ENCODE measurements around the gene SMYD5. TPM values are rescaled to one million over a fixed set of nuclear protein-coding genes. Genes with fewer than 3 reads are reported as not detected.
A peak's percentile ranks its signal among the peaks of the same experiment; 100 is the strongest.

SMYD5 gene
- total RNA-seq, 4 donors from 2014 or later, result 10.6 to 21.0 (median 15.5) TPM

GRCh38 chr2:73212098-73212447 is 2.0 kb upstream of the SMYD5 start:
- Histone ChIP-seq H3K36me3 (no peaks in the 10 kb centered on the region), H3K4me1 (peaks cover 0 to 36% (median 3%) of the 10 kb centered on the region in 3 donors), H3K9me3 (no peaks in the 10 kb centered on the region), H3K4me3 (no peak overlapping the region), H3K27me3 (peaks cover 8% of the 10 kb centered on the region), H3K27ac (peak overlapping the region in 2 of 4 donors; percentile 14 to 79)
- 55 to 59% methylated on average over 3 to 5 of the region's 7 CpGs for WGBS, 2 donors (ENCODE audit: low coverage in 1 of 2)
- TF ChIP-seq CTCF (IDR thresholded peaks at IDR 0.05) (no peak), EP300 (IDR thresholded peaks at IDR 0.05) (no peak), POLR2AphosphoS5 (IDR thresholded peaks at IDR 0.05) (no peak), POLR2A (IDR thresholded peaks at IDR 0.05) (no peak)
- no peak for ATAC-seq

- TF ChIP-seq POLR2AphosphoS5 (IDR thresholded peaks at IDR 0.05) (no peak), CTCF (IDR thresholded peaks at IDR 0.05) (peak in 3 of 4 experiments; percentile 75 to 93 (median 78))
- Histone ChIP-seq H3K9me3 (no peaks in the 10 kb centered on the region), H3K4me3 (no peak overlapping the region), H3K27me3 (peaks cover 2% of the 10 kb centered on the region), H3K36me3 (no peaks in the 10 kb centered on the region), H3K27ac (peak overlapping the region in 2 of 4 donors; percentile 75 to 79), H3K4me1 (peaks cover 0 to 36% (median 3%) of the 10 kb centered on the region in 3 donors)
- WGBS, 2 donors (ENCODE audit: low coverage in 1 of 2), result 55 to 80% methylated on average over 2 to 16 of the region's 20 CpGs
- ATAC-seq, result peak; percentile 69
These were observed 1.4 kb upstream of the SMYD5 start for GRCh38 chr2:73212448-73213176.

- peaks cover 0 to 19% of the 10 kb centered on the region in 2 donors for H3K36me3 ChIP-seq
- no peaks in the 10 kb centered on the region for H3K9me3 ChIP-seq
- H3K4me3 ChIP-seq, result no peak overlapping the region
- H3K27ac ChIP-seq, result peak overlapping the region in 2 of 4 donors; percentile 75 to 79
- TF ChIP-seq CTCF (IDR thresholded peaks at IDR 0.05) (no peak), POLR2AphosphoS5 (IDR thresholded peaks at IDR 0.05) (no peak), POLR2A (IDR thresholded peaks at IDR 0.05) (no peak), EP300 (IDR thresholded peaks at IDR 0.05) (no peak)
- no peak for ATAC-seq
- WGBS, 2 donors (ENCODE audit: low coverage in 1 of 2), result 69 to 70% methylated on average over 3 to 4 of the region's 4 CpGs
- H3K27me3 ChIP-seq, result no peaks in the 10 kb centered on the region
- peaks cover 0 to 36% (median 3%) of the 10 kb centered on the region in 3 donors for H3K4me1 ChIP-seq
These were observed 1.2 kb downstream of the SMYD5 start for GRCh38 chr2:73215254-73215653.

GRCh38 chr2:73217160-73217559 is 3.1 kb downstream of the SMYD5 start:
- Histone ChIP-seq H3K9me3 (no peaks in the 10 kb centered on the region), H3K36me3 (peaks cover 0 to 38% of the 10 kb centered on the region in 2 donors), H3K4me3 (no peak overlapping the region), H3K27me3 (no peaks in the 10 kb centered on the region), H3K27ac (no peak overlapping the region), H3K4me1 (peaks cover 0 to 33% (median 2%) of the 10 kb centered on the region in 3 donors)
- TF ChIP-seq EP300 (IDR thresholded peaks at IDR 0.05), result no peak
- no peak for TF ChIP-seq POLR2A (IDR thresholded peaks at IDR 0.05)
- no peak for TF ChIP-seq POLR2AphosphoS5 (IDR thresholded peaks at IDR 0.05)
- TF ChIP-seq CTCF (IDR thresholded peaks at IDR 0.05), result no peak
- ATAC-seq, result no peak
- 93% methylated on average over 5 of the region's 5 CpGs for WGBS, 2 donors (ENCODE audit: low coverage in 1 of 2)

- no peak for ATAC-seq
- no peaks in the 10 kb centered on the region for H3K27me3 ChIP-seq
- H3K4me1 ChIP-seq, result peaks cover 0 to 27% (median 0%) of the 10 kb centered on the region in 3 donors
- TF ChIP-seq EP300 (IDR thresholded peaks at IDR 0.05), result no peak
- TF ChIP-seq POLR2AphosphoS5 (IDR thresholded peaks at IDR 0.05), result no peak
- TF ChIP-seq CTCF (IDR thresholded peaks at IDR 0.05), result no peak
- no peak for TF ChIP-seq POLR2A (IDR thresholded peaks at IDR 0.05)
- WGBS, 2 donors (ENCODE audit: low coverage in 1 of 2), result 80 to 88% methylated on average over 1 to 2 of the region's 2 CpGs
- H3K9me3 ChIP-seq, result no peaks in the 10 kb centered on the region
- no peak overlapping the region for H3K27ac ChIP-seq
- H3K4me3 ChIP-seq, result no peak overlapping the region
- H3K36me3 ChIP-seq, result peaks cover 0 to 45% of the 10 kb centered on the region in 2 donors
These were observed 3.8 kb downstream of the SMYD5 start for GRCh38 chr2:73217826-73218225.
